Fibroblast of villous mesenchyme (primary cell): Measurements from ENCODE around the gene STUM. TPM values are rescaled to one million over a fixed set of nuclear protein-coding genes. Genes with fewer than 3 reads are reported as not detected.
"Not testable (repeated sequence)": the region's sequence is repeated elsewhere in the genome, so short reads cannot be mapped to it uniquely, and the experiment has no call there.

ENCODE experiments used
- DNase-seq: peaks from one replicate; pipeline ENCODE4 v3.0.0-alpha.2; 2010; ENCODE audit warnings: low read depth
- H3K4me3 ChIP-seq: 2 replicates; pipeline ENCODE4 v1.5.1; 2011; ENCODE audit warnings: low read depth, mild to moderate bottlenecking, low read length
- total RNA-seq: library from RNA; depleted of rRNA; stranded (reverse); fragments of >200 nt; gene quantifications from 2 replicates; pipeline ENCODE4 v1.2.3, GENCODE V29; 2012
- TF ChIP-seq, protein P1 (sequence below): IDR thresholded peaks from 2 replicates; pipeline ENCODE4 v1.5.1; 2012; ENCODE audit warnings: low read depth, mild to moderate bottlenecking, low read length; ENCODE audit not compliant: insufficient read depth

The STUM gene
- total RNA-seq, 1 donor: under 0.01 TPM

GRCh38 chr1:226638608-226639007, 90.0 kb downstream of the STUM start:
- TF ChIP-seq, protein P1, sequence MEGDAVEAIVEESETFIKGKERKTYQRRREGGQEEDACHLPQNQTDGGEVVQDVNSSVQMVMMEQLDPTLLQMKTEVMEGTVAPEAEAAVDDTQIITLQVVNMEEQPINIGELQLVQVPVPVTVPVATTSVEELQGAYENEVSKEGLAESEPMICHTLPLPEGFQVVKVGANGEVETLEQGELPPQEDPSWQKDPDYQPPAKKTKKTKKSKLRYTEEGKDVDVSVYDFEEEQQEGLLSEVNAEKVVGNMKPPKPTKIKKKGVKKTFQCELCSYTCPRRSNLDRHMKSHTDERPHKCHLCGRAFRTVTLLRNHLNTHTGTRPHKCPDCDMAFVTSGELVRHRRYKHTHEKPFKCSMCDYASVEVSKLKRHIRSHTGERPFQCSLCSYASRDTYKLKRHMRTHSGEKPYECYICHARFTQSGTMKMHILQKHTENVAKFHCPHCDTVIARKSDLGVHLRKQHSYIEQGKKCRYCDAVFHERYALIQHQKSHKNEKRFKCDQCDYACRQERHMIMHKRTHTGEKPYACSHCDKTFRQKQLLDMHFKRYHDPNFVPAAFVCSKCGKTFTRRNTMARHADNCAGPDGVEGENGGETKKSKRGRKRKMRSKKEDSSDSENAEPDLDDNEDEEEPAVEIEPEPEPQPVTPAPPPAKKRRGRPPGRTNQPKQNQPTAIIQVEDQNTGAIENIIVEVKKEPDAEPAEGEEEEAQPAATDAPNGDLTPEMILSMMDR: no peak
- no peak for DNase-seq
- no peak overlapping the region for H3K4me3 ChIP-seq

- H3K4me3 ChIP-seq, DNase-seq: not testable (repeated sequence)
These were observed 90.6 kb downstream of the STUM start for GRCh38 chr1:226639206-226639605.

GRCh38 chr1:226639631-226640061, 91.1 kb downstream of the STUM start:
- no peak for DNase-seq
- H3K4me3 ChIP-seq: no peak overlapping the region
- TF ChIP-seq, protein P1: no peak

GRCh38 chr1:226640321-226641136, 92.0 kb downstream of the STUM start:
- TF ChIP-seq, protein P1: no peak
- DNase-seq: no peak
- H3K4me3 ChIP-seq: no peak overlapping the region

GRCh38 chr1:226641671-226642231, 93.2 kb downstream of the STUM start:
- no peak overlapping the region for H3K4me3 ChIP-seq
- TF ChIP-seq, protein P1: no peak
- DNase-seq: no peak

DNA sequence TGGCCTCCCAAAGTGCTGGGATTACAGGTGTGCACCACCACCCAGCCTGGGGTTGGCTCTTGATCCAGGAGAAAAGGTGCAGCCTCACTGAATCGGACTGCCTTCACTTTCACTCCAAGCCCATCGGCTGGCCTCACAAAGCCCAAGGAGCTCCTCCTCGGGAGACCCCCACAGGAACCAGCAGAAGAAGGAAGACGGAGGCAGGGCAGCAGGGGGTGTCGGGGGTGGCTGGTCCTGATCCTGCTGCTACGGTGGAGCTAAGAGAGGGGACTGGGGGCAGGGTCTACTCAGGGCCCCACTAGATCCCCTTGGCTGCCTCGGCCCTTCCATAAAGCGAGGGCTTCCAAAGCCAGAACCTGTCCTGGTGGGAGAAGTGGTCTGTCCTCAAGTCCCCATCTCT, 93.9 kb downstream of the STUM start:
- TF ChIP-seq, protein P1: no peak
- H3K4me3 ChIP-seq: no peak overlapping the region
- no peak for DNase-seq

DNA sequence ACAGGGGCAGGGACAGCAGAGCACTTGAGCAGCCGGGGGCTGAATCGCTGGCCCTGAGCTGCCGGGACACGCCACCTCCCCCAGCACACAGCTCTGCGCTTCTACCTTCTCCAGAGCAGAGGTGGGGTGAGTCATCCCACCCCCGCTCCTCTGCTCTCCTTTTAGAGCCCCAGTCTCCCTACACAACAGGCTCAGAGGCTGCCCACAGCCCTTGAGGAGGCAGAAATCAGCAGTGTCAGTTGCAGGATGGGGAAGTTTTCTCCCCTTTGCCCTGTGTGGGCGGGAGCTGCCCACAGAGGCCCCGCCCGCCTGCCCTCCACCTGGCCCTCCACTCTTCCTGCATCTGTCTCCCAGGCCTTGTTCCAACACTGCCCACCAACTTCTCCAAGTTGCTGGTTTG, 94.6 kb downstream of the STUM start:
- no peak overlapping the region for H3K4me3 ChIP-seq
- peak; percentile 38 for DNase-seq
- TF ChIP-seq, protein P1: no peak
